K562 (cell line): ENCODE data around the gene RHPN2. TPM values are rescaled to one million over a fixed set of nuclear protein-coding genes. Genes with fewer than 3 reads are reported as not detected.

Experiments used
- ATAC-seq: fragments of 200-7000 bp; cut with Tn5 transposase; 3 replicates; pipeline ENCODE4 v1.9.1; 2020; ENCODE audit warnings: moderate library complexity
- BruUV-seq: library from RNA; stranded (reverse); fragments of 400-500 nt; replicated peaks from 2 replicates; lab custom pipeline; 2021; lab: Mats Ljungman, UMichigan
- CTCF ChIA-PET: fragments of 300-600 bp; formaldehyde crosslinking; extraction: SDS; loops from one replicate; lab custom pipeline; 2021; ENCODE audit warnings: low intra/inter-chr PET ratio; lab: Yijun Ruan, JAX
- POLR2A ChIA-PET: fragments of 300-600, 350-650 bp; sonication (Branson Sonifier 250); formaldehyde crosslinking; extraction: SDS; loops from one replicate; lab custom pipeline; 2021; ENCODE audit warnings: antibody characterized with exemption, inconsistent platforms; lab: Yijun Ruan, JAX
- DNase-seq, 4 experiments: peaks; one replicate each; pipeline versions ENCODE4 v3.0.0 to v3.0.0-alpha.2; 2011 to 2018; ENCODE audit warnings: low spot score in 3 of 4, mixed read lengths in 3 of 4; ENCODE audit errors: extremely low read depth in 1 of 4
- FAIRE-seq: peaks from 2 replicates; lab custom pipeline; 2011; peaks lifted over from hg19 to GRCh38; lab: Jason Lieb, UNC
- H2AFZ ChIP-seq: 2 replicates; pipeline ENCODE4 v1.6.0; 2011; ENCODE audit warnings: low read depth, low read length, control low read depth, inconsistent platforms
- H3K27ac ChIP-seq: fragments of 200-600 bp; 3 replicates; pipeline ENCODE4 v1.8.0; 2011; ENCODE audit warnings: low read depth, mild to moderate bottlenecking, control low read depth, inconsistent platforms, low read length, moderate library complexity, mixed read lengths; ENCODE audit errors: extremely low read depth
- H3K27me3 ChIP-seq, 2 experiments: fragments of 300-600 bp in 1 of 2; 2 replicates in 1 of 2; 3 replicates in 1 of 2; pipeline versions ENCODE4 v1.6.0 to v1.8.0; 2011; ENCODE audit warnings: inconsistent platforms in 2 of 2, low read length in 2 of 2, mild to moderate bottlenecking in 1 of 2, mixed read lengths in 1 of 2, moderate library complexity in 1 of 2; ENCODE audit not compliant: control insufficient read depth in 2 of 2, insufficient read depth in 2 of 2
- H3K36me3 ChIP-seq: fragments of 300-600 bp; 3 replicates; pipeline ENCODE4 v1.8.0; 2011; ENCODE audit warnings: mild to moderate bottlenecking, low read length, inconsistent platforms; ENCODE audit not compliant: control insufficient read depth, insufficient read depth
- H3K4me1 ChIP-seq, 2 experiments: fragments of 200-600 bp in 1 of 2; replicated peaks in 1 of 2; 2 replicates in 1 of 2; 3 replicates in 1 of 2; pipeline versions ENCODE4 v1.5.1 to v1.8.0; 2011; ENCODE audit warnings: inconsistent platforms in 2 of 2, low read length in 2 of 2, mild to moderate bottlenecking in 1 of 2, mixed read lengths in 1 of 2, moderate library complexity in 1 of 2; ENCODE audit not compliant: control insufficient read depth in 2 of 2, insufficient read depth in 2 of 2
- H3K4me2 ChIP-seq: 2 replicates; pipeline ENCODE4 v1.6.1; 2011; ENCODE audit warnings: low read length, control low read depth, inconsistent platforms, mixed read lengths; ENCODE audit not compliant: insufficient read depth
- H3K4me3 ChIP-seq: fragments of 200-600 bp; sonication (generic), shearing (Covaris generic); 2 replicates; pipeline ENCODE4 v1.5.1; 2016; ENCODE audit warnings: control low read depth, inconsistent platforms
- H3K79me2 ChIP-seq: fragments of 200-600 bp; 3 replicates; pipeline ENCODE4 v1.8.0; 2011; ENCODE audit warnings: low read length, inconsistent platforms; ENCODE audit not compliant: control insufficient read depth, insufficient read depth
- H3K9ac ChIP-seq, 2 experiments: 2 replicates each; pipeline versions ENCODE4 v1.6.0 to v1.6.1; 2011; ENCODE audit warnings: low read depth in 2 of 2, low read length in 2 of 2, control low read depth in 1 of 2, inconsistent platforms in 1 of 2, mild to moderate bottlenecking in 1 of 2, mixed read lengths in 1 of 2; ENCODE audit not compliant: insufficient read depth in 1 of 2
- H3K9me1 ChIP-seq: one replicate; pipeline ENCODE4 v1.6.0; 2011; ENCODE audit warnings: inconsistent platforms, mild to moderate bottlenecking, low read length, moderate library complexity; ENCODE audit not compliant: control insufficient read depth, insufficient read depth
- H3K9me3 ChIP-seq: replicated peaks from 2 replicates; pipeline ENCODE4 v1.5.1; 2011; ENCODE audit warnings: low read depth, low read length, inconsistent platforms; ENCODE audit not compliant: control insufficient read depth, insufficient read depth
- H4K20me1 ChIP-seq: replicated peaks from 2 replicates; pipeline ENCODE4 v1.6.1; 2011; ENCODE audit warnings: low read length, inconsistent platforms, mixed read lengths; ENCODE audit not compliant: control insufficient read depth, insufficient read depth
- EGR1 ChIP-seq: fragments of 450-650 bp; conservative IDR thresholded peaks from 2 replicates; pipeline ENCODE4 v1.6.1; 2017; ENCODE audit warnings: mild to moderate bottlenecking
- FOXK2 ChIP-seq, 2 experiments: fragments of 450-650 bp; IDR thresholded peaks in 1 of 2; conservative IDR thresholded peaks in 1 of 2; 2 replicates each; pipeline ENCODE4 v1.6.1; 2016; ENCODE audit warnings: low read depth in 2 of 2, mild to moderate bottlenecking in 1 of 2
- GABPB1 ChIP-seq: sonication (generic); formaldehyde crosslinking; IDR thresholded peaks from 2 replicates; pipeline ENCODE4 v1.8.0; 2022; ENCODE audit warnings: mild to moderate bottlenecking, missing genetic modification reagents
- HDAC2 ChIP-seq: fragments of 450-650 bp; IDR thresholded peaks from 2 replicates; pipeline ENCODE4 v1.6.1; 2016; ENCODE audit warnings: mild to moderate bottlenecking
- HMGN3 ChIP-seq: IDR thresholded peaks from 2 replicates; pipeline ENCODE4 v1.6.1; 2011; ENCODE audit warnings: borderline replicate concordance, low read depth, mild to moderate bottlenecking, mixed read lengths, low read length; ENCODE audit not compliant: insufficient read length; ENCODE audit errors: extremely low read depth
- MEIS2 ChIP-seq: fragments of 450-650 bp; IDR thresholded peaks from 2 replicates; pipeline ENCODE4 v1.6.1; 2014; ENCODE audit warnings: mild to moderate bottlenecking; ENCODE audit not compliant: partially characterized antibody
- MLLT1 ChIP-seq, 2 experiments: fragments of 450-650 bp; IDR thresholded peaks; 2 replicates each; pipeline ENCODE4 v1.6.1; 2016
- MTA2 ChIP-seq: fragments of 450-650 bp; IDR thresholded peaks from 2 replicates; pipeline ENCODE4 v1.6.1; 2016; ENCODE audit warnings: low read depth
- PHB2 ChIP-seq: fragments of 450-650 bp; IDR thresholded peaks from 2 replicates; pipeline ENCODE4 v1.6.1; 2017; ENCODE audit warnings: low read depth
- PURB ChIP-seq: sonication (generic); formaldehyde crosslinking; IDR thresholded peaks from 2 replicates; pipeline ENCODE4 v1.9.0; 2021; ENCODE audit warnings: low read depth, mild to moderate bottlenecking, missing genetic modification reagents
- SIN3B ChIP-seq: fragments of 450-650 bp; IDR thresholded peaks from 2 replicates; pipeline ENCODE4 v1.6.1; 2017; ENCODE audit warnings: low read depth, mild to moderate bottlenecking, moderate library complexity
- SMAD1 ChIP-seq: fragments of 150-350 bp; IDR thresholded peaks from 2 replicates; pipeline ENCODE4 v1.6.1; 2014; ENCODE audit warnings: low read length, low read depth; ENCODE audit not compliant: partially characterized antibody
- STAG1 ChIP-seq: sonication (generic); formaldehyde crosslinking; IDR thresholded peaks from 2 replicates; pipeline ENCODE4 v1.5.0; 2020; ENCODE audit warnings: missing genetic modification reagents, borderline replicate concordance
- TAF15 ChIP-seq: fragments of 200-400 bp; formaldehyde crosslinking; IDR thresholded peaks from 2 replicates; pipeline ENCODE4 v1.6.1; 2017; ENCODE audit warnings: mild to moderate bottlenecking, low read depth, low read length, moderate library complexity
- TRIM28 ChIP-seq: fragments of 450-650 bp; IDR thresholded peaks from 2 replicates; pipeline ENCODE4 v1.6.1; 2017
- ZNF253 ChIP-seq: fragments of 250-450 bp; sonication (Bioruptor Pico); conservative IDR thresholded peaks from 2 replicates; pipeline ENCODE4 v1.6.1; 2021; ENCODE audit warnings: mild to moderate bottlenecking
- ZNF512 ChIP-seq: IDR thresholded peaks from 2 replicates; pipeline ENCODE4 v1.6.1; 2016; ENCODE audit warnings: missing genetic modification characterization, missing compliant biosample characterization
- WGBS: fragments of 100-300 bp; shearing (Covaris generic); methylation state at CpG from one replicate; pipeline ENCODE4 v1.1.6; 2016; ENCODE audit warnings: low coverage, mixed read lengths; ENCODE audit not compliant: insufficient coverage; ENCODE audit errors: missing lambda C conversion rate; 5-methylcytosine and 5-hydroxymethylcytosine counted together
- in situ Hi-C: fragments of 300-500 bp; cut with MboI; formaldehyde crosslinking; loops from 4 replicates; pipeline ENCODE4 v1.15.0; 2018; ENCODE audit warnings: inconsistent platforms, mixed read lengths
- intact Hi-C: fragments of 100-400 bp; cut with micrococcal nuclease; formaldehyde crosslinking; loops from 2 replicates; pipeline ENCODE4 v1.14.2; 2022
- polyA plus RNA-seq, 8 experiments: library from polyadenylated mRNA; depleted of rRNA in 4 of 8; stranded (reverse) in 5 of 8; unstranded in 3 of 8; fragments of >200 nt; fragmentation: Nextera tagmentation in 2 of 8; fragmentation: Illumina TruSeq in 1 of 8; extraction: Ambion mirVana in 2 of 8; extraction: Trizol in 1 of 8; gene quantifications; 2 replicates each; pipeline versions ENCODE4 v1.2.1 to v1.2.3, GENCODE V29; 2011 to 2014; ENCODE audit warnings: inconsistent platforms in 1 of 8, missing spikeins in 1 of 8
- total RNA-seq, 7 experiments: library from RNA; depleted of rRNA in 6 of 7; stranded (reverse); fragments of >200 nt in 6 of 7; fragmentation: Illumina TruSeq in 2 of 7; extraction: Trizol in 2 of 7; gene quantifications; 2 replicates each; pipeline versions ENCODE4 v1.2.1 to v1.2.3, GENCODE V29; 2011 to 2021; ENCODE audit warnings: low replicate concordance in 1 of 7
- TF ChIP-seq, protein P1 (sequence below): fragments of 250-450 bp; sonication (Bioruptor Pico); IDR thresholded peaks from 2 replicates; pipeline ENCODE4 v1.9.0; 2021; ENCODE audit warnings: mild to moderate bottlenecking, inconsistent platforms

The RHPN2 gene
- total and polyA plus RNA-seq, 9 of the 15 experiments (the other 6 are each of a cell fraction or from before 2014, with no cell fraction given) = 0.63 to 9.9 (median 3.2) TPM

DNA sequence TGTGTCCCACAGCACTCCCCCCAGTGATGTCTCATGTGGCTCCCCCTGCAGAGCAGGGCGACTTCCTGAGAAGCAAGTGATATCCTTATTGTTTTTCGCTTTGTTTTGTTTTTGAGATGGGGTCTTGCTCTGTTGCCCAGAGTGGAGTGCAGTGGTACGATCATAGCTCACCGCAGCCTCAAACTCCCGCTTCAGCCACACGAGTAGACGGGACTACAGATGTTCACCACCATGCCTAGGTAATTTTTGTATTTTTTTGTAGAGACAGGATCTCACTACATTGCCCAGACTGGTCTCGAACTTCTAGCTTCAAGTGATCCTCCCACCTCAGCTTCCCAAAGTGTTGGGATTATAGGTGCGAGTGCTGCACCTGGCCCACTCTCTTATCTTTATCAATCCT lies 97.9 kb downstream of the RHPN2 start:
- Histone ChIP-seq H3K27me3 (no peaks in the 10 kb centered on the region), H3K36me3 (no peaks in the 10 kb centered on the region), H2AFZ (no peak overlapping the region), H3K4me3 (no peak overlapping the region), H4K20me1 (no peaks in the 10 kb centered on the region), H3K4me2 (no peak overlapping the region), H3K9me1 (no peaks in the 10 kb centered on the region), H3K4me1 (peaks cover 0 to 15% of the 10 kb centered on the region in 2 experiments; a peak in 4 of 5 replicates), H3K27ac (no peak overlapping the region), H3K9me3 (no peaks in the 10 kb centered on the region), H3K79me2 (peaks cover 6% of the 10 kb centered on the region), H3K9ac (no peak overlapping the region)
- CTCF ChIA-PET = no interaction called here
- POLR2A ChIA-PET = interaction anchor here (0.6 kb wide), 1 partner anchor 61 kb away, joined by 3 read pairs; no protein-coding TSS in a partner anchor
- DNase-seq (no peak), FAIRE-seq (no peak), ATAC-seq (no peak)
- no TSS peak for BruUV-seq
- in situ Hi-C loops (no loop called here), intact Hi-C loops (no loop called here)
- no peak for TF ChIP-seq FOXK2 (conservative IDR thresholded peaks at IDR 0.05 in 1 of 2, IDR thresholded peaks at IDR 0.05 in 1 of 2; ENCODE audit: low read depth in 2 of 2)
- no peak for TF ChIP-seq MTA2
- no peak for TF ChIP-seq EGR1
- TF ChIP-seq HDAC2 = no peak
- no peak for TF ChIP-seq MEIS2
- TF ChIP-seq TRIM28 = no peak
- no peak for TF ChIP-seq PURB (CRISPR knock-in tag)
- TF ChIP-seq MLLT1 (IDR thresholded peaks at IDR 0.05) = no peak
- no peak for TF ChIP-seq SIN3B
- no peak for TF ChIP-seq GABPB1 (CRISPR knock-in tag)
- no peak for TF ChIP-seq TAF15
- TF ChIP-seq STAG1 (CRISPR knock-in tag) = no peak
- no peak for TF ChIP-seq PHB2
- no peak for TF ChIP-seq SMAD1
- no peak for TF ChIP-seq ZNF512 (tag)
- TF ChIP-seq HMGN3 = no peak
- no peak for TF ChIP-seq ZNF253 (CRISPR knock-in tag)
- TF ChIP-seq, protein P1, sequence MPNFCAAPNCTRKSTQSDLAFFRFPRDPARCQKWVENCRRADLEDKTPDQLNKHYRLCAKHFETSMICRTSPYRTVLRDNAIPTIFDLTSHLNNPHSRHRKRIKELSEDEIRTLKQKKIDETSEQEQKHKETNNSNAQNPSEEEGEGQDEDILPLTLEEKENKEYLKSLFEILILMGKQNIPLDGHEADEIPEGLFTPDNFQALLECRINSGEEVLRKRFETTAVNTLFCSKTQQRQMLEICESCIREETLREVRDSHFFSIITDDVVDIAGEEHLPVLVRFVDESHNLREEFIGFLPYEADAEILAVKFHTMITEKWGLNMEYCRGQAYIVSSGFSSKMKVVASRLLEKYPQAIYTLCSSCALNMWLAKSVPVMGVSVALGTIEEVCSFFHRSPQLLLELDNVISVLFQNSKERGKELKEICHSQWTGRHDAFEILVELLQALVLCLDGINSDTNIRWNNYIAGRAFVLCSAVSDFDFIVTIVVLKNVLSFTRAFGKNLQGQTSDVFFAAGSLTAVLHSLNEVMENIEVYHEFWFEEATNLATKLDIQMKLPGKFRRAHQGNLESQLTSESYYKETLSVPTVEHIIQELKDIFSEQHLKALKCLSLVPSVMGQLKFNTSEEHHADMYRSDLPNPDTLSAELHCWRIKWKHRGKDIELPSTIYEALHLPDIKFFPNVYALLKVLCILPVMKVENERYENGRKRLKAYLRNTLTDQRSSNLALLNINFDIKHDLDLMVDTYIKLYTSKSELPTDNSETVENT = no peak
- WGBS = 47% methylated on average over 9 of the region's 9 CpGs
